Glutamatergic neuron (in vitro differentiated cells): ENCODE results near the gene SNRNP35. TPM values are rescaled to one million over a fixed set of nuclear protein-coding genes. Genes with fewer than 3 reads are reported as not detected.
"Not testable (repeated sequence)": the region's sequence is repeated elsewhere in the genome, so short reads cannot be mapped to it uniquely, and the experiment has no call there.

ENCODE experiments used
- DNase-seq: peaks from one replicate; pipeline ENCODE4 v3.0.0; 2022
- H3K27ac Mint-ChIP-seq: one replicate; pipeline ENCODE4 v1.8.0; 2020; ENCODE audit warnings: mild to moderate bottlenecking, mixed read lengths, inconsistent platforms; ENCODE audit not compliant: unreplicated experiment
- H3K27me3 Mint-ChIP-seq: one replicate; pipeline ENCODE4 v1.8.0; 2020; ENCODE audit warnings: mild to moderate bottlenecking, moderate library complexity, mixed read lengths, inconsistent platforms; ENCODE audit not compliant: unreplicated experiment
- H3K36me3 Mint-ChIP-seq: one replicate; pipeline ENCODE4 v1.8.0; 2020; ENCODE audit warnings: mild to moderate bottlenecking, mixed read lengths, inconsistent platforms; ENCODE audit not compliant: unreplicated experiment
- H3K4me1 Mint-ChIP-seq: one replicate; pipeline ENCODE4 v1.8.0; 2020; ENCODE audit warnings: mild to moderate bottlenecking, low read depth, mixed read lengths, inconsistent platforms; ENCODE audit not compliant: unreplicated experiment
- H3K4me3 Mint-ChIP-seq: one replicate; pipeline ENCODE4 v1.8.0; 2020; ENCODE audit warnings: mild to moderate bottlenecking, mixed read lengths, inconsistent platforms; ENCODE audit not compliant: unreplicated experiment
- H3K9me3 Mint-ChIP-seq: one replicate; pipeline ENCODE4 v1.8.0; 2020; ENCODE audit warnings: mild to moderate bottlenecking, moderate library complexity, mixed read lengths, inconsistent platforms; ENCODE audit not compliant: unreplicated experiment
- total RNA-seq: library from RNA; stranded (reverse); fragmentation: NEBNext Ultra II Directional; extraction: Animal tissue kit (Norgen Biotek cat#: 25700); gene quantifications from one replicate; pipeline ENCODE4 v1.2.1, GENCODE V29; 2021; ENCODE audit not compliant: unreplicated experiment
- TF ChIP-seq, protein P1 (sequence below): fragments of 200-600 bp; sonication (generic); IDR thresholded peaks from one replicate; pipeline ENCODE4 v1.5.0; 2021; ENCODE audit not compliant: partially characterized antibody, unreplicated experiment

The SNRNP35 gene
- total RNA-seq, 1 donor from 2014 or later = 33.1 TPM

- TF ChIP-seq, protein P1, sequence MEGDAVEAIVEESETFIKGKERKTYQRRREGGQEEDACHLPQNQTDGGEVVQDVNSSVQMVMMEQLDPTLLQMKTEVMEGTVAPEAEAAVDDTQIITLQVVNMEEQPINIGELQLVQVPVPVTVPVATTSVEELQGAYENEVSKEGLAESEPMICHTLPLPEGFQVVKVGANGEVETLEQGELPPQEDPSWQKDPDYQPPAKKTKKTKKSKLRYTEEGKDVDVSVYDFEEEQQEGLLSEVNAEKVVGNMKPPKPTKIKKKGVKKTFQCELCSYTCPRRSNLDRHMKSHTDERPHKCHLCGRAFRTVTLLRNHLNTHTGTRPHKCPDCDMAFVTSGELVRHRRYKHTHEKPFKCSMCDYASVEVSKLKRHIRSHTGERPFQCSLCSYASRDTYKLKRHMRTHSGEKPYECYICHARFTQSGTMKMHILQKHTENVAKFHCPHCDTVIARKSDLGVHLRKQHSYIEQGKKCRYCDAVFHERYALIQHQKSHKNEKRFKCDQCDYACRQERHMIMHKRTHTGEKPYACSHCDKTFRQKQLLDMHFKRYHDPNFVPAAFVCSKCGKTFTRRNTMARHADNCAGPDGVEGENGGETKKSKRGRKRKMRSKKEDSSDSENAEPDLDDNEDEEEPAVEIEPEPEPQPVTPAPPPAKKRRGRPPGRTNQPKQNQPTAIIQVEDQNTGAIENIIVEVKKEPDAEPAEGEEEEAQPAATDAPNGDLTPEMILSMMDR = no peak
- DNase-seq = no peak
- no peaks in the 10 kb centered on the region for H3K36me3 Mint-ChIP-seq
- H3K27me3 Mint-ChIP-seq = no peaks in the 10 kb centered on the region
- no peaks in the 10 kb centered on the region for H3K4me1 Mint-ChIP-seq
- no peak overlapping the region for H3K27ac Mint-ChIP-seq
- H3K9me3 Mint-ChIP-seq = peaks cover 1% of the 10 kb centered on the region
- H3K4me3 Mint-ChIP-seq = no peak overlapping the region
Measured at GRCh38 chr12:123445388-123446332, 12.3 kb upstream of the SNRNP35 start.

- Mint-ChIP-seq H3K4me1 (no peaks in the 10 kb centered on the region), H3K27ac (no peak overlapping the region), H3K27me3 (no peaks in the 10 kb centered on the region), H3K4me3 (no peak overlapping the region), H3K36me3 (no peaks in the 10 kb centered on the region), H3K9me3 (peaks cover 3% of the 10 kb centered on the region)
- no peak for DNase-seq
- TF ChIP-seq, protein P1 = no peak
Measured at GRCh38 chr12:123446333-123446713, 11.6 kb upstream of the SNRNP35 start.

- Mint-ChIP-seq H3K4me3 (no peak overlapping the region), H3K27me3 (no peaks in the 10 kb centered on the region), H3K27ac (no peak overlapping the region), H3K4me1 (no peaks in the 10 kb centered on the region), H3K36me3 (no peaks in the 10 kb centered on the region), H3K9me3 (peaks cover 2% of the 10 kb centered on the region)
- no peak for DNase-seq
- TF ChIP-seq, protein P1 = no peak
Measured at GRCh38 chr12:123449249-123449733, 8.6 kb upstream of the SNRNP35 start.

DNA sequence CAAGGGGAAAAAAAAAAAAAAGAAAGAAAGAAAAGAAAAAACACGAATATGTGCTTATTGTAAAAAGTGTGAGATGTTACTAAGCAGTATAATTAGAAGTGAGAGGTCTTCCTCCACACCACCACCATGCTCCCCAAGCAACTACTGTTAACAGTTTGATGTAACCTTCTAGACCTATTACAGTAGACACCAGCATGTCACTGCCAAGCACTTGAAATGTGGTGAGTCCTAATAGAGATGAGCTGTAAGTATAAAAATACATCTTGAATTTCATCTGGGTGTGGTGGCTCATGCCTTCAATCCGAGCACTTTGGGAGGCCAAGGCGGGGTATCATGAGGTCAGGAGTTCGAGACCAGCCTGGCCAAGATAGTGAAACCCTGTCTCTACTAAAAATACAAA lies 8.1 kb upstream of the SNRNP35 start:
- Mint-ChIP-seq H3K36me3 (no peaks in the 10 kb centered on the region), H3K27ac (no peak overlapping the region), H3K9me3 (peaks cover 2% of the 10 kb centered on the region), H3K27me3 (no peaks in the 10 kb centered on the region), H3K4me1 (no peaks in the 10 kb centered on the region), H3K4me3 (no peak overlapping the region)
- no peak for DNase-seq
- TF ChIP-seq, protein P1 = no peak

DNA sequence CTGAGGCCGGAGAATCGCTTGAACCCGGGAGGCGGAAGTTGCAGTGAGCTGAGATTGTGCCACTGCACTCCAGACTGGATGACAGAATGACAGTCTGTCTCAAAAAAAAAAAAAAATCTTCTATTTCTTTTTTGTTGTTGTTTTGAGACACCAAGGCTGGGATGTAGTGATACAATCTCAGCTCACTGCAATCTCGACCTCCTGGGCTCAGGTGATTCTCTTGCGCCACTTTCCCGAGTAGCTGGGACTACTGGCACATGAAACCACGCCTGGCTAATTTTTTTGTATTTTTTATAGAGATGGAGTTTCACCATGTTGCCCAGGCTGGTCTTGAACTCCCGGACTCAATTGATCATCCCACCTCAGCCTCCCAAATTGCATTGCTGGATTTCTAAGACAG lies 7.3 kb upstream of the SNRNP35 start:
- no peaks in the 10 kb centered on the region for H3K36me3 Mint-ChIP-seq
- no peaks in the 10 kb centered on the region for H3K4me1 Mint-ChIP-seq
- H3K4me3 Mint-ChIP-seq = no peak overlapping the region
- no peak overlapping the region for H3K27ac Mint-ChIP-seq
- DNase-seq = no peak
- TF ChIP-seq, protein P1 = no peak
- H3K9me3 Mint-ChIP-seq = peaks cover 2% of the 10 kb centered on the region
- no peaks in the 10 kb centered on the region for H3K27me3 Mint-ChIP-seq

GRCh38 chr12:123452276-123452550 lies 5.7 kb upstream of the SNRNP35 start:
- not testable (repeated sequence) for H3K9me3 Mint-ChIP-seq, H3K4me3 Mint-ChIP-seq, H3K27me3 Mint-ChIP-seq, DNase-seq, H3K36me3 Mint-ChIP-seq, H3K4me1 Mint-ChIP-seq, H3K27ac Mint-ChIP-seq
